ENCODE results near the gene PDE1C.

GRCh38 chr7:31921047-31921446 lies 149.2 kb downstream of the PDE1C start:
- no peak for TF ChIP-seq CTCF (conservative IDR thresholded peaks at IDR 0.05)
- no peak for TF ChIP-seq ZFX (IDR thresholded peaks at IDR 0.05)
